PFSK-1 (cell line): ENCODE measurements around the gene GON4L.

ENCODE experiments used
- POLR2AphosphoS5 ChIP-seq: IDR thresholded peaks from 2 replicates; pipeline ENCODE4 v1.6.1; 2012; ENCODE audit warnings: low read depth, mild to moderate bottlenecking, control low read depth, low read length, moderate library complexity
- SIN3A ChIP-seq: IDR thresholded peaks from 2 replicates; pipeline ENCODE4 v1.6.1; 2012; ENCODE audit warnings: mild to moderate bottlenecking, low read length, moderate library complexity, borderline replicate concordance; ENCODE audit not compliant: insufficient read depth
- TAF1 ChIP-seq: IDR thresholded peaks from 2 replicates; pipeline ENCODE4 v1.6.1; 2012; ENCODE audit warnings: low read length, control low read depth, borderline replicate concordance; ENCODE audit not compliant: insufficient read depth

DNA sequence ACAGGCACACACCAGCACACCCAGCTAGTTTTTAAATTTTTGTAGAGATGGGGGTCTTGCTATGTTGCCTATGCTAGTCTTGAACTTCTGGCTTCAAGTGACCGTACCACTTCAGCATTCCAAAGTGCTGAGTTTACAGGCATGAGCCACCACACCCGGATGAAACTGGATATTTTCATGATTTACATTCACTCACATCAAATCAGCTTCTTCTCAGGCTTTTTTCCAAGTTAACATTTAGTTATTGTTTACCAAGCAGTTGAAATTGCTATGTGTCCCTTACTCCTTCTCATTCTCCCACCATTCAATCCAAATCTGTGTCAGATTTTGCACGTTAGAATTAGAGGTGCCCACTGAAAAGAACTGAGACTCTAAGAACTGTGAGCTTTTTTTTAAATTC lies 35.8 kb upstream of the GON4L start:
- TF ChIP-seq POLR2AphosphoS5 (no peak), TAF1 (no peak), SIN3A (no peak)
